Heart left ventricle (tissue), 16 donors: ENCODE results near the gene CACNB2. TPM values are rescaled to one million over a fixed set of nuclear protein-coding genes. Genes with fewer than 3 reads are reported as not detected.
A peak's percentile ranks its signal among the peaks of the same experiment; 100 is the strongest.

Source experiments
- ATAC-seq, 4 donors: fragments of 200-7000 bp; cut with Tn5 transposase; one replicate each; pipeline ENCODE4 v1.9.1; 2020 to 2022; ENCODE audit warnings: moderate library complexity in 4 of 4, mild to moderate bottlenecking in 3 of 4, moderate number of reproducible peaks in 1 of 4
- DNase-seq, 5 donors: peaks; one replicate each; pipeline ENCODE4 v3.0.0-alpha.2; 2020
- H3K27ac ChIP-seq, 12 donors: fragments of 200-600 bp; sonication (generic) in 4 of 12; one replicate each; pipeline versions ENCODE4 v1.5.0 to v1.8.0; 2016 to 2022; ENCODE audit warnings: mild to moderate bottlenecking in 2 of 12
- H3K27me3 ChIP-seq, 9 donors: fragments of 200-600 bp; sonication (generic) in 2 of 9; one replicate each; pipeline versions ENCODE4 v1.5.1 to v1.8.0; 2016 to 2022; ENCODE audit warnings: mild to moderate bottlenecking in 3 of 9
- H3K36me3 ChIP-seq, 9 donors: fragments of 200-600 bp; sonication (generic) in 2 of 9; one replicate each; pipeline versions ENCODE4 v1.5.0 to v1.8.0; 2018 to 2022; ENCODE audit warnings: mild to moderate bottlenecking in 2 of 9
- H3K4me1 ChIP-seq, 12 donors: fragments of 200-600 bp; sonication (generic) in 4 of 12; one replicate each; pipeline versions ENCODE4 v1.5.0 to v1.8.0; 2016 to 2022; ENCODE audit warnings: mild to moderate bottlenecking in 3 of 12
- H3K4me3 ChIP-seq, 12 donors: fragments of 200-600 bp; sonication (generic) in 4 of 12; one replicate each; pipeline versions ENCODE4 v1.5.0 to v1.8.0; 2017 to 2022; ENCODE audit warnings: mild to moderate bottlenecking in 9 of 12, moderate library complexity in 4 of 12
- H3K9me3 ChIP-seq, 12 donors: fragments of 200-600 bp; sonication (generic) in 4 of 12; one replicate each; pipeline versions ENCODE4 v1.5.0 to v1.8.0; 2016 to 2022; ENCODE audit warnings: mild to moderate bottlenecking in 1 of 12
- POLR2A ChIP-seq, 2 donors: fragments of 450-650 bp; IDR thresholded peaks; one replicate each; pipeline ENCODE4 v1.6.1; 2017; ENCODE audit warnings: antibody characterized with exemption in 2 of 2, mild to moderate bottlenecking in 2 of 2, moderate library complexity in 2 of 2
- WGBS, 4 donors: extraction: QIAGEN DNeasy Blood & Tissue Kit in 2 of 4; methylation state at CpG; one replicate each; pipeline versions ENCODE4 v1.1.5 to v1.1.7; 2013 to 2018; 5-methylcytosine and 5-hydroxymethylcytosine counted together
- intact Hi-C, 10 donors: fragments of 100-400 bp; cut with DNase I; formaldehyde crosslinking; loops; one replicate each; pipeline versions ENCODE4 v1.11.1 to v1.14.2; 2022
- polyA plus RNA-seq, 2 donors: library from polyadenylated mRNA; stranded (reverse); fragments of 200-250 nt; gene quantifications; one replicate each; pipeline ENCODE4 v1.2.3, GENCODE V29; 2013
- total RNA-seq, 9 donors: library from RNA; depleted of rRNA in 2 of 9; stranded (reverse); fragments of >200 nt in 2 of 9; fragmentation: NEBNext Ultra II Directional in 3 of 9; extraction: Animal tissue kit (Norgen Biotek cat#: 25700) in 3 of 9; gene quantifications; one replicate each; pipeline versions ENCODE4 v1.1.0 to v1.2.4, GENCODE V29; 2016 to 2023
- TF ChIP-seq, protein P1 (sequence below), 12 donors: fragments of 200-600 bp; sonication (generic) in 4 of 12; IDR thresholded peaks; one replicate each; pipeline versions ENCODE4 v1.5.0 to v1.8.0; 2018 to 2022; ENCODE audit warnings: antibody characterized with exemption in 12 of 12, mild to moderate bottlenecking in 5 of 12
- donor health status: ischemic (EF 13 %, LVEDD 7.1; RV severe dilation, severe dysfunction).
- donor health status: healthy with polysubstance abuse.
- donor health status: DM: no; HTN: yes; CAD: no.
- donor health status: DM: no; HTN: no; CAD: no.
- donor health status: ischemic (EF 25% LVEDD 6.9; RV normal size, moderate dysfunction).
- donor health status: ischemic (EF 25% LVEDD 5.7; RV mildly dilated, moderate dysfunction).
- donor health status: healthy.
- donor health status: DM: yes; HTN: yes; CAD: no.
- donor health status: ischemic (EF 35%, LVEDD 5.7; RV mildly dilated, moderate dysfunction).
- donor health status: nonischemic (EF 11% LVEDD 7.7; RV severe dilation, severe dysfunction).
- donor health status: DM: yes; HTN: yes; CAD: no.
- donor health status: PGD.
- donor health status: ischemic (EF 29% LVEDD 5.4; RV normal size, mild dysfunction).
- donor health status: nonischemic (EF 23%, LVEDD 6.1; RV moderate dilation, normal function).

Gene CACNB2
- total and polyA plus RNA-seq, 11 donors, result 11.4 to 63.2 (median 33.2) TPM

DNA sequence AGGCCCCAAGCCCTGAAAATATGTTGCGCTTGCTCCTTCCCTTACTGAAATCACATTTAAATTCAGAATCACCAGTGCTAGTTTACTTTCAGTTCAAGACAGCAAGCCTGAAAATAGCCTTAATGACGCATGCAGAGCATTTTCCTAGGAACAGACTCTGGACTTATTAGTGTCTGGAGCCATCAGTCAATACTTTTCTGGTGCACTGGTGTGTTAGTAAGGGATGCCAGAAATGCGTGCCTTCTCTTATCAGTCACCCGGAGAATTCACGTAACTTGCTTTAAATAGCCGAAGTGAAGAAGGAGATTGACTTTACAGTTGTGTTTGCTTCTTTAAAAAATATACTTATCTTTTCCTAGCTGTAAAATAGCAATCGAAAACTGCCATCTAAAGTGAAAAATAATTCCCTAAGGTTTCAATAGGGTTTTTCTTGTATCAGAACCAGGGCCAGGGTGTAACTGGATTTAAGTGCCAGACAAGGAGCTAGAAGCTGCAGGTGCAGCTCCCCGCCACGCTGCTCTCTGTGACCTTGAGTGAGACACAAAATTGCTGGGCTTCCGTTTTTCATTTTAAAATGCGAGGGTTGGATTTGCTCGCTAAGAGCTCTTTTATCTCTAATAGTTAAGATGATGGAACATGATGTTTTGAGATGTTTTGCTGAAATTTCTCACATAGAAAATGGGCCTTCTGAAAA, 333.3 kb downstream of the CACNB2 start:
- Histone ChIP-seq H3K4me3 (peak overlapping the region in 2 of 12 donors; percentile 9 to 16), H3K36me3 (no peaks in the 10 kb centered on the region), H3K9me3 (no peaks in the 10 kb centered on the region), H3K4me1 (peaks cover 0 to 36% (median 14%) of the 10 kb centered on the region in 12 donors), H3K27ac (peak overlapping the region; percentile 76 to 93 (median 85)), H3K27me3 (no peaks in the 10 kb centered on the region)
- ATAC-seq (peak; percentile 84 to 95 (median 95)), DNase-seq (peak in 4 of 5 donors; percentile 33 to 58 (median 51))
- WGBS, 4 donors, result 34 to 38% (median 37%) methylated on average over 12 of the region's 12 CpGs
- intact Hi-C loops, result loop anchor here in 4 of 10 donors (1.0 to 10.0 kb wide), 5 partner anchors 9 to 159 kb away; no protein-coding TSS in a partner anchor
- peak in 1 of 2 donors; percentile 50 for TF ChIP-seq POLR2A (IDR thresholded peaks at IDR 0.05)
- TF ChIP-seq, protein P1, sequence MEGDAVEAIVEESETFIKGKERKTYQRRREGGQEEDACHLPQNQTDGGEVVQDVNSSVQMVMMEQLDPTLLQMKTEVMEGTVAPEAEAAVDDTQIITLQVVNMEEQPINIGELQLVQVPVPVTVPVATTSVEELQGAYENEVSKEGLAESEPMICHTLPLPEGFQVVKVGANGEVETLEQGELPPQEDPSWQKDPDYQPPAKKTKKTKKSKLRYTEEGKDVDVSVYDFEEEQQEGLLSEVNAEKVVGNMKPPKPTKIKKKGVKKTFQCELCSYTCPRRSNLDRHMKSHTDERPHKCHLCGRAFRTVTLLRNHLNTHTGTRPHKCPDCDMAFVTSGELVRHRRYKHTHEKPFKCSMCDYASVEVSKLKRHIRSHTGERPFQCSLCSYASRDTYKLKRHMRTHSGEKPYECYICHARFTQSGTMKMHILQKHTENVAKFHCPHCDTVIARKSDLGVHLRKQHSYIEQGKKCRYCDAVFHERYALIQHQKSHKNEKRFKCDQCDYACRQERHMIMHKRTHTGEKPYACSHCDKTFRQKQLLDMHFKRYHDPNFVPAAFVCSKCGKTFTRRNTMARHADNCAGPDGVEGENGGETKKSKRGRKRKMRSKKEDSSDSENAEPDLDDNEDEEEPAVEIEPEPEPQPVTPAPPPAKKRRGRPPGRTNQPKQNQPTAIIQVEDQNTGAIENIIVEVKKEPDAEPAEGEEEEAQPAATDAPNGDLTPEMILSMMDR (IDR thresholded peaks at IDR 0.05), result no peak

DNA sequence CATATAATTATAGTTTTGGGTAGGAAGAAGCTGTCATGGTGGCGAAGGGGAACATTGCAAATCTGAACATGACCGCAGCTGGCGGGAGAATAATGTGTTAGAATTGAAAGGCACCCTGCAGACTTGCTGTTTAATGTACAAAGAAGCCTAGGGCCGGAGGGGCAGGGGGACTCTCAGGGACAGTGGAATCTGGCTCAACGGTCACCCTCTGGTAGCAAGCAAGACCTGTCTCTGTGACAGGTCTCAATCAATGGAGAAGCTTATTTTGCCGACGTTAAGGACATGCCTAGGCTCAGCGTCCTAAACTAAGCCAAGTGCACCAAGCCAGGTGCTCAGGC, 333.9 kb downstream of the CACNB2 start:
- Histone ChIP-seq H3K4me3 (no peak overlapping the region), H3K36me3 (no peaks in the 10 kb centered on the region), H3K4me1 (peaks cover 0 to 34% (median 14%) of the 10 kb centered on the region in 12 donors), H3K9me3 (no peaks in the 10 kb centered on the region), H3K27ac (peak overlapping the region; percentile 54 to 92 (median 85)), H3K27me3 (no peaks in the 10 kb centered on the region)
- DNase-seq, result no peak
- intact Hi-C loops, result loop anchor here in 3 of 10 donors (5.0 to 10.0 kb wide), 3 partner anchors 129 to 159 kb away; no protein-coding TSS in a partner anchor
- WGBS, 4 donors, result 62 to 78% (median 71%) methylated on average over 8 of the region's 8 CpGs
- peak in 2 of 4 donors; percentile 7 to 11 for ATAC-seq
- TF ChIP-seq, protein P1 (IDR thresholded peaks at IDR 0.05), result no peak
- TF ChIP-seq POLR2A (IDR thresholded peaks at IDR 0.05), result no peak

DNA sequence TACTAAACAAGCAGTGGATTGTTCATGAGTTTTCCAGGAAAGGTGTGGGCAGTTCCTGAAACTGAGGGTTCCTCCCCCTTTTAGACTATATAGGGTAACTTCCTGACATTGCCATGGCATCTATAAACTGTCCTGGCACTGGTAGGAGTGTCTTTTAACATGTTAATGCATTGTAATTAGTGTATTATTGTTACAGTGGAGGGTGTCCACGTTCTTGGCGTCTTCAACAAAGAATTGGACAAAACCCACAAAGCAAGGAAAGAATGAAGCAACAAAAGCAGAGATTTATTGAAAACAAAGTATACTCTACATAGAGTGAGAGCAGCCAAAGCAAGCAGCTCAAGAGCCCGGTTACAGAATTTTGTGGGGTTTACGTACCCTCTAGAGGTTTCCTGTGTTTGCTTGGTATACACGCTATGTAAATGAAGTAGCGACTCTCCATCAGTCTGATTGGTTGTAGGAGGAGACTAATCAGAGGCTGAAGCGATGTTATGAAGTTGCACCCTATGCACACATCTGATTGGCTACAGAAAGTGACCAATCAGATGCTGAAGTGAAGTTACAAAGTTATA, 335.9 kb downstream of the CACNB2 start:
- Histone ChIP-seq H3K27me3 (no peaks in the 10 kb centered on the region), H3K4me1 (peaks cover 0 to 28% (median 14%) of the 10 kb centered on the region in 12 donors), H3K27ac (peak overlapping the region in 3 of 12 donors; percentile 38 to 89 (median 85)), H3K9me3 (no peaks in the 10 kb centered on the region), H3K4me3 (no peak overlapping the region), H3K36me3 (no peaks in the 10 kb centered on the region)
- WGBS, 4 donors, result 87 to 96% (median 92%) methylated on average over 7 of the region's 7 CpGs
- no peak for ATAC-seq
- TF ChIP-seq, protein P1 (IDR thresholded peaks at IDR 0.05), result no peak
- TF ChIP-seq POLR2A (IDR thresholded peaks at IDR 0.05), result no peak
- intact Hi-C loops, result loop anchor here in 2 of 10 donors (10.0 kb wide), 2 partner anchors 131 to 161 kb away; no protein-coding TSS in a partner anchor
- no peak for DNase-seq

DNA sequence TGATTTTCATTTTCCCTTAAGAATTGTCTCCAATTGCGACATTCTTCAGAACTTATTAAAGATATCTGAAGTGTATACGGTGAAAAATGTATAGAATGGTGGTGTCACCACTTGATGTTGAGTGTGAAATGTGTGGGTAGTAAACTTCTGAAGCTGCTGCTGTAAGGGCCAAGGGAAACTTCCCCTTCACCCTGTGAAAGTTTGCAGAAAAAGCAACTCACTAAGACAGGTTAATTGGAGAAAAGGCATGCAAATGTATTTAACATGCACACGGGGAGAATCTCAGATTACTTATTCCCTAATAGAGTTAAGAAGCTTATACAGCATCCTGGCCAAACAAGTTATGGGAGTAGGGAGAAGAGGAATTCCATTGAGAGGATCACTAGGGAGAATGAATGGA, 338.1 kb downstream of the CACNB2 start:
- ATAC-seq (no peak), DNase-seq (no peak)
- H3K36me3 ChIP-seq, result no peaks in the 10 kb centered on the region
- intact Hi-C loops, result loop anchor here in 2 of 10 donors (10.0 kb wide), 2 partner anchors 134 to 164 kb away; no protein-coding TSS in a partner anchor
- no peak overlapping the region for H3K27ac ChIP-seq
- no peaks in the 10 kb centered on the region for H3K27me3 ChIP-seq
- 62 to 75% (median 72%) methylated on average over 3 of the region's 3 CpGs for WGBS, 4 donors
- no peak overlapping the region for H3K4me3 ChIP-seq
- TF ChIP-seq, protein P1 (IDR thresholded peaks at IDR 0.05), result no peak
- no peak for TF ChIP-seq POLR2A (IDR thresholded peaks at IDR 0.05)
- no peaks in the 10 kb centered on the region for H3K9me3 ChIP-seq
- H3K4me1 ChIP-seq, result peaks cover 0 to 16% (median 4%) of the 10 kb centered on the region in 12 donors
